ENCODE results near the gene CA11.
A peak's percentile ranks its signal among the peaks of the same experiment; 100 is the strongest.

CA11 gene

GRCh38 chr19:48603449-48603848 is 42.5 kb downstream of the CA11 start:
- intact Hi-C loops (cut with DNase I): no loop called here
- no peak for DNase-seq

GRCh38 chr19:48603001-48603400 is 43.0 kb downstream of the CA11 start:
- DNase-seq: no peak
- intact Hi-C loops (cut with DNase I): no loop called here

- intact Hi-C loops (cut with DNase I): no loop called here
- no peak for DNase-seq
Measured at GRCh38 chr19:48600679-48601417, 45.1 kb downstream of the CA11 start.

- no peak for DNase-seq
- intact Hi-C loops (cut with DNase I): no loop called here
Measured at GRCh38 chr19:48598996-48599700, 46.8 kb downstream of the CA11 start.

GRCh38 chr19:48596679-48597465 is 49.1 kb downstream of the CA11 start:
- intact Hi-C loops (cut with DNase I): no loop called here
- DNase-seq: no peak

- DNase-seq: no peak
- intact Hi-C loops (cut with DNase I): no loop called here
Measured at GRCh38 chr19:48596237-48596636, 49.8 kb downstream of the CA11 start.

- no peak for DNase-seq
- intact Hi-C loops (cut with DNase I): no loop called here
Measured at GRCh38 chr19:48595833-48596232, 50.2 kb downstream of the CA11 start.

GRCh38 chr19:48595171-48595570 is 50.8 kb downstream of the CA11 start:
- intact Hi-C loops (cut with DNase I): no loop called here
- no peak for DNase-seq

GRCh38 chr19:48591021-48591420 is 55.0 kb downstream of the CA11 start:
- intact Hi-C loops (cut with DNase I): no loop called here
- DNase-seq: no peak

GRCh38 chr19:48588670-48589401 is 57.2 kb downstream of the CA11 start:
- intact Hi-C loops (cut with DNase I): no loop called here
- peak; percentile 81 to 97 (median 91) for DNase-seq
